NCI-H1092 (cell line): ENCODE results near the gene MOK.

Experiments
- DNase-seq: peaks from one replicate; lab custom pipeline; 2025; lab: John Stamatoyannopoulos, UW

The MOK gene

DNA sequence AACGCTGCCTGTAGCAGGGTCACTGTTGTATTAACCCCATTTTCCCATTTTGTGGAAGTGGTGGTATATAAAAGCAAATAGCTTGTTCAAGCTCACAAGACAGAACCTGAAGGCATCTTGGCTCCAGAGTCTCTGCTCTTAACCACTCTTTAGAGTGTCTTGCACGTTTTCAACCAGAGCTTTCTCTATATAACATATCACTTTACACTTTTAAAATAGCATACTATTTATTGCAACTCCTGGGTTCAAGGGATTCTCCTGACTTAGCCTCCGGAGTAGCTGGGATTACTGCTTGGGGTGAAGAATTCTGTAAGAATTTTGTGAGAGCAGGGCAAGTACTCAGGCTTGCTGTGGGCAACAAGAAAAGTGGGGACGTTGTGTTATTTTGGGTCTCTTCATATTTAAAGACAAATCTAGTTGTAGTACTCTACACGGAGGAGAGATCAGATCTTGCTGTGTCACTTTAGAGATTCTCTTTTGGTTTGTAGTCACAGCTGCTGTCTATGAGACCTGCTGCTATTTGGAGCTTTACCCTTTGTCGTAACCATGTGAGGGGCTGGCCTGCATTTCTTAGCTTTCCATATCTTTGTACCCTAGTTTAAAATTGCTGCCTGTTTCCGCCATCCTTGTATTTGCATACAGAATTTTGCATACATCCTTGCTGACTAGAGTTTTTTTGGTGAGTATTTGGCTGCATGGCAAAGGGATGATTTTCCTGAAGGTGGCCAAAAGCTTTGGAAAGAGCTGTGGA, 124.5 kb downstream of the MOK start:
- no peak for DNase-seq
